ENCODE measurements around the gene SRBD1.

DNA sequence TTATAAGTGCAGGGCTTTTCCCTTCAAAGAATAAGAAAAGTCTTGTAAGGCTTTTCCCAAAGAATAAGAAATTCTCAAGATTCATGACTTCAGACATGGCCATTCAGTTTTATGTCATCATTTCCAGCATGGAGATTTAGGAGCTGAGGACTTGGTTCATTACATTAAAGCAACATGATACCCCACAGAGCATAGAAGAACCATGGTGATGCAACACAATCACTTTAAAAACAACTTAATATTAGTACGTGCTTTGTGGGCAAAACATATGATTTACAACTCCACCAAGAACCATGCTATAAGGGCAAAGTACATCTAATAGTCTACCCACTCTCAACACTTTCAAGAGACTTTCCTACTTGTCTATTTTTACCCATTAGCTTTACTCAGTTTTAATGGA is 214.4 kb downstream of the SRBD1 start:
- TF ChIP-seq, protein P1, sequence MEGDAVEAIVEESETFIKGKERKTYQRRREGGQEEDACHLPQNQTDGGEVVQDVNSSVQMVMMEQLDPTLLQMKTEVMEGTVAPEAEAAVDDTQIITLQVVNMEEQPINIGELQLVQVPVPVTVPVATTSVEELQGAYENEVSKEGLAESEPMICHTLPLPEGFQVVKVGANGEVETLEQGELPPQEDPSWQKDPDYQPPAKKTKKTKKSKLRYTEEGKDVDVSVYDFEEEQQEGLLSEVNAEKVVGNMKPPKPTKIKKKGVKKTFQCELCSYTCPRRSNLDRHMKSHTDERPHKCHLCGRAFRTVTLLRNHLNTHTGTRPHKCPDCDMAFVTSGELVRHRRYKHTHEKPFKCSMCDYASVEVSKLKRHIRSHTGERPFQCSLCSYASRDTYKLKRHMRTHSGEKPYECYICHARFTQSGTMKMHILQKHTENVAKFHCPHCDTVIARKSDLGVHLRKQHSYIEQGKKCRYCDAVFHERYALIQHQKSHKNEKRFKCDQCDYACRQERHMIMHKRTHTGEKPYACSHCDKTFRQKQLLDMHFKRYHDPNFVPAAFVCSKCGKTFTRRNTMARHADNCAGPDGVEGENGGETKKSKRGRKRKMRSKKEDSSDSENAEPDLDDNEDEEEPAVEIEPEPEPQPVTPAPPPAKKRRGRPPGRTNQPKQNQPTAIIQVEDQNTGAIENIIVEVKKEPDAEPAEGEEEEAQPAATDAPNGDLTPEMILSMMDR (conservative IDR thresholded peaks at IDR 0.05 in 1 of 2, IDR thresholded peaks at IDR 0.05 in 1 of 2; ENCODE audit: extremely low read depth in 1 of 2, insufficient read depth in 1 of 2, low read depth in 1 of 2, low read length in 2 of 2) = no peak
- TF ChIP-seq EZH2 (IDR thresholded peaks at IDR 0.05; ENCODE audit: borderline replicate concordance, low read length) = no peak
